HG03045 (cell line): ENCODE data around the gene ZNF385D.

Source experiments
- ATAC-seq: cut with Tn5 transposase; IDR thresholded peaks from one replicate; pipeline ENCODE4 v1.9.1; 2021; ENCODE audit warnings: mild to moderate bottlenecking, moderate library complexity; ENCODE audit not compliant: unreplicated experiment

Gene ZNF385D

DNA sequence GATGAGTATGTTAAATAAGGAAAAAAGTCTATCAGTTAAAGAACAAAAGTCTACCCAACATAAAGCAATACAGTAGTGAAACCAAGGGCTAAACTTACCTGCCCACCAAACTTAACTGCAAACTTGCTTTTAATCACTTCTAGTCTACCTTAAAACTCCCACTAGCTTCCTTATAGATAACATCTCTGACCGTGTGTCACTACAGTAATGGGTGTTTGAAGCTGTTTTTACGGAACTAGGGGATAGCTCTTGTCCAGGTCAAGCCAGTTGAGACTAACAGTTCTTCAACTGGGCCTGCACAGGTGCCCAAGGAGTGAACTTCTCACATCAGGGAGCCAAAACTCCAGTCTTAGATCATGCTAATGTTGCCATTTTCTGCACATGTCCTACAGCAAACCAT, 132.3 kb downstream of the ZNF385D start:
- no peak for ATAC-seq

DNA sequence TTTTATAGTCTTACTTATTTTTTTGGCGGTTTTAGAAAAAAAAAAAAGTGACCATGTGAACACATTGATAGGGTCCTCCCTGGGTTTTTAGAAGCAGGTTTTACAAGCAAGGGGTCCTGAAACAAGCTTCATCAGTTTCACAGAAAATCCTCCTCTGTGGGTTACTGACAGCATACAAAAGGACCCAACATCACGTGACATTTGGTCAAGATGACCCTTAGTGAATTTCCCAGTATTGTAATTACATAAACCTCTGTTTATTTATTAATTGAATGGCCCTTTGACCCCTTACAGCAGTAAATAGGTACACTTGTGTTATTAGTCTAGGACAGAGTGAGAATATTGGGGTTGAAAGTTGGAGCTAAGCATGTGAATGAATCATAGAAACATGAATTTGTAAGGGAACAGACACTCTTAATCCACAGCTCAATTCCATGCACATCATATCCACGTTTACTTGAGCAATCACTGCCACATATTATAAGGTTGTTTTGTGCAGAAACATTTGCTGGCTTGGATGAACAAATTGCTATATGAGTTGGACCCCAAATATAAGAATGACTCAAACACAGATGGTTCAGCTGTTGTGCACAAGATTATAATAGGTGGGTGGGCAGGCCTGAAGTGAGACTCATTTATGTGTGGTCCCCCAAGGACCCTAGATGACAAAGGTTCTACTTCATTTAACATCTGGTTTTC, 137.5 kb downstream of the ZNF385D start:
- no peak for ATAC-seq

DNA sequence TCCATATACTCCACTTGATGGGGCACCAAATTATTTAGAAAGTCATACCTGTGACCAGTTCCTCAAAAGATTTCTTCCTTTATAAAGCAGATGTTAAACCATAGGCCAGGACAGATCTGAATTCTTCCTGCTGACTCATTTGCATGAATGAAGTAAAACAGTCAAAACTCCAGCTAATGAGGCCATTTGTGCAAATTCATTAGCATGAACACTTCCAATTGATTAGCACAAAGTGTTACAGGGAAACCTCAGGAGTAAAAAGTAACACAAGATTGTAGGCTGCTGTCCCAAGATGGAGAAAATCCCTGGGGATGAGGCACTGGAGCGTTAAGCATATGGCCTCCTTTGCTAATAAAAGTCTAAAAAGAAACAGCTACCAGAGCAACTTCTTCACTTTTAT, 149.8 kb downstream of the ZNF385D start:
- no peak for ATAC-seq

DNA sequence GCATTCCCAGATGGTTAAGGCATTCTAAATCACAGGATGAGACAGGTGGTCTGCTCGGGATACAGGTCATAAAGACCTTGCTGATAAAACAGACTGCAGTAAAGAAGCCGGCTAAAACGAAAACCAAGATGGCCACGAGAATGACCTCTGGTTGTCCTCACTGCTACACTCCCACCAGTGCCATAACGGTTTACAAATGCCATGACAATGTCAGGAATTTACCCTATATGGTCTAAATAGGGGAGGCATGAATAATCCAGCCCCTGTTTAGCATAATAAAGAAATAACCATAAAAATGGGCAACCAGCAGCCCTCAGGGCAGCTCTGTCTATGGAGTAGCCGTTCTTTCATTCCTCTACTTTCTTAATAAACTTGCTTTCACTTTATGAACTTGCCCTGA, 151.1 kb downstream of the ZNF385D start:
- ATAC-seq, result no peak

DNA sequence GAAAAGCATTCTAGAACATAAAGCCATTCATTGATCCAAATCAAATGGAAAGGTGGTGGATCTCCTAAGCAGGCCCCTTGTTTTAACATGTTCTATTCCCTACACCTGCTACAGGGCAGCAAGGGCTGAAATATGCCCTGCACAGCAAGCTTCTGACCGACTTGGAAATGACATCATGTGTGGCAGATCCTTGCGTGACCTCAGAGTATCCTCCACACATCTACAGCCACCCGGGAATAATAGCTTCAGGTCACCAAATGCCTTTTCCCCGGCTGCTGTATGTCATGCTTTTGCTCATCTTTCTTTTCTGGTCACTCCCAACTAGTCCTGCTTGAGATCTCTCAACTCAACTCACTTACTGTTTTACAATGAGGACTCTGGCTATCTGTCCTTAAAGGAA, 158.2 kb downstream of the ZNF385D start:
- ATAC-seq, result no peak

DNA sequence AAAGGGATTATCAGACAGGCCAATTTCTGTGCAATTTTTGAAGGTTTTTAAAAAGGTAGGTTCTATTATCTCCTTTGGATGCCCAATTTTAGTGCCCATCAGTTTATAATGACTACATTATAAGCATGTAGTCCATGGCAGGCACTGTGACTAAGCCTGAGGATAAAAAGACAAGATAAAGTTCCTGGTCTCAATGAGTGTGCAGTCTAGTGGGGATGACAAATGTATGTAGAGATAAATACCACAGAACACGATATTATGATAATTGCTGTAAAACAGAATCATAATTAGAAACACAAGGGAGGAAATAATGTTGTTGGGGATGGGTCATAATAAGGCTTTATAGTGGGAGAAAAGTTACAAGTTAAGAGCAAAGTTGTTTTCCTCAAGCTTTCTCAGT, 163.1 kb downstream of the ZNF385D start:
- ATAC-seq, result no peak

DNA sequence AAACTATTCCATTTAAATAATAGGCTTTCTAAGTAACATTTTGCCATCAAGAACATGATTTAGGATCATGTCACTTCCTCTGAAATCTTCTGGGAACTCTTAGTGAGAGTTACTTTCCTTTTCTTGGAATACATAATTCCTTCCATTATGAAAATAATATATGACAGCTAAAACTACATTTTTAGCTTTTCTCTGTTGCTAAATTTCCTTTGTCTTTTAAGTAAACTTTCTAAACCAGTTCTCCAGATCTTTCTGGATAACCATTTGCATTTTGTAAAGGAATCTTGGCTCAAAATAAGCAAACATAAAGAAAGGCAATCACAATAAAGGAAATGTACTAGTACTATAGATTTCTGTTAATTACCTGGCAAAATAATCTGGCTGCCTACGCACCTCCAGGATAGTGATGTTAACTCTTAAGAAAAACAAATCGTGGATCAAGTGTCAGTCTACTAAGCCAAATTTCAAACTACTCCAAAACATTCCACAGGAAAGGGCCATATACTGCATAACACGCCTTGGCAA, 165.7 kb downstream of the ZNF385D start:
- no peak for ATAC-seq

DNA sequence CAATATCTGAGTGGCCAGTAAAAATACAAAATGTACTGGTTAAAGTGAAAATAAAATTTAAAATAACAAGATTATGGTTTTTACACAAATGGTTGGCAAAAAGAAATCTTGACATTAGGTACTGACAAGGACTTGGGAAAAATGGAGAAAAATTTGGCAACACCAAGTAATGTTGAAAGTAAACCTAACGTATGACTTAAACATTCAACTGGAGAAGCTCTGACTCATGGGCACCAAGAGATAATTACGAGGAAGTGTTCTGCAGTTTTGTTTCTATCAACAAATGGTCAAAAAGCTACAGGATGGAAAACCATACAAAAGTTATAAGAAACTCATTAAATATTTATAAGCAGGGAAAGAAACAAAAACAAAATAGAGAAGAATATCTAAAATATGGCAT, 177.7 kb downstream of the ZNF385D start:
- ATAC-seq, result no peak

DNA sequence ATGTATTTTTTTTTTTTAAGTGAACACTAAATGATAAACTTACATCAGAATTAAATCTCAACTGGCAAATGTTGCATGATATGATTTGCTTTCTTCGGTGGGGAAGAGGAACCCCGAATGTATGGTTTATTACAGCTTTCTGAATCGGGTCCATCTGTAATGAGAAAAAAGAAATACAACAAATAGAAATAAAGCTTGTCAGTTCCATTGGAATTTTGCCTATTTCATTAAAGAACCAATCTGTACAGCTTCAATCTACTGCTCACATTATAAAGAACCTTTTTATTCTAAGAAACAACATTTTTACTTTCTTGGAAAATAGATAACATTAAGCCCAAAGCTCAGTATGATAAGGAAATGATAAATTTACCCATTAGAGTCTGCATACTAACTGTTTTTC, 186.5 kb downstream of the ZNF385D start:
- ATAC-seq, result no peak

DNA sequence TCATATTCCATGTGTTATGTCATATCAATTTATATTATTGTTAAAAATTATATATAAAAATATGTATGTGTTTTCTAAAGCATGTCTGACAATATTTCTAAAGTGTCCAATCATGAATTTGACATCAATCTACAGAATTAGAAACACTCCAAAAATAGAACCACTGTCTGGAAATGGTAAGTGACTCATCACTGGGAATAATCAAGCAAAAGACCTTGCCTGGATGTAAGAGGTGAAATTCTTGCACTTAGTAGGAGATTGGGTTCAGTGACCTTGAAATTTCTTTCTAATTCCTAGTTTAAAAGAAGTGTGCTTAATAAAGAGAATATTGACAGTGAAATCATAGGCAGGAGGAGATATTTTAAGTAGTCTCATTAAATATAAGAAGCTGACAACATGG, 188.8 kb downstream of the ZNF385D start:
- ATAC-seq, result no peak

DNA sequence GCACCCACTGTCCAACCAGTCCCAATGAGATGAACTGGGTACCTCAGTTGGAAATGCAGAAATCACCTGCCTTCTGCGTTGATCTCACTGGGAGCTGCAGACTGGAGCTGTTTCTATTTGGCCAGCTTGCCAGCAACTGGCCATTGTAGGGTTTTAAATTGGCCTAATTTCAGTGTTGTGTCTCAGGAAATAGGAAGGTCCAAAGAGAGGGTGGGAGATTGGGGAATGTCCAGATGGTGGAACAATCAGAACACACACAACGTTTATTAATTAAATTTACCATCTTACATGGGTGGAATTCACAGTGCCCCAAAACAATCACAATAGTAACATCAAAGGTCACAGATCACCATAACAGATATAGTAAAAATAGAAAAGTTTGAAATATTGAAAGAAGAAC, 189.5 kb downstream of the ZNF385D start:
- no peak for ATAC-seq

DNA sequence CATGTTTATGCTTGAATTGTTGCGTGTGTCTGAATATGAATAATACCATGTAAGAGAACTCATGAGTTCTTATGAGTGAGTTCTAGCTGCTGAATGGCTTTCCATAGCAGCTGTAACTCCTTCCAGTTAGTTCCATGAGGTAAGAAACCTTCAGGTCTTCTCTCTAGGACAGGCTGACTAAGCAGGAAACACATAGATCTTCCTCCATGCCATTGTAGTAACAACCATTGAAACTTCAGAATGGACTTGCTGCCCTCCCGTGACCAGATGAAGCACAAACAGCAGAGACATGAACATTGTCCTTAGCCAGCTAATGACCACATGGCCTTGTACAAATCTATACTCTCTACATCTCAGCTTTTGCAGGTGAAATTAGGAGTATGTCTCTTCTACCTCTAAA, 200.0 kb downstream of the ZNF385D start:
- no peak for ATAC-seq

DNA sequence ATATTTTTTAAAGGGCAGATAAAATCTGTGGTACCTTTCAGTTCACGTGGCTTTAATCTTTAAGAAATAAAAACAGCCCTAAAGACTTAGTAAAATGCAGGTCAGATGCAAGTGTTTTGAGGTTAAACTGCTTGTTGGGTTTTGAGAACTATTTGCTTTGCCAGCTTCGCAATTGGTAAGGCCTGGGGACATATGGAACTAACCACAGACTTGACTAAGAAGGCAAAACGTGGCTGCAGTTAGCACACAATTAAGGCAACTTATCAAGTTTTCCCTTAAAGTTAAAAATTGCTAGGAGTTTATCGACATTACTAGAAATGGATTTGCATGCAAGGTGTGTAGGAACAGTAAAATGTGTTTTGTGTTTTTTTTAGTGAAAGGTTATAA, 206.9 kb downstream of the ZNF385D start:
- no peak for ATAC-seq

DNA sequence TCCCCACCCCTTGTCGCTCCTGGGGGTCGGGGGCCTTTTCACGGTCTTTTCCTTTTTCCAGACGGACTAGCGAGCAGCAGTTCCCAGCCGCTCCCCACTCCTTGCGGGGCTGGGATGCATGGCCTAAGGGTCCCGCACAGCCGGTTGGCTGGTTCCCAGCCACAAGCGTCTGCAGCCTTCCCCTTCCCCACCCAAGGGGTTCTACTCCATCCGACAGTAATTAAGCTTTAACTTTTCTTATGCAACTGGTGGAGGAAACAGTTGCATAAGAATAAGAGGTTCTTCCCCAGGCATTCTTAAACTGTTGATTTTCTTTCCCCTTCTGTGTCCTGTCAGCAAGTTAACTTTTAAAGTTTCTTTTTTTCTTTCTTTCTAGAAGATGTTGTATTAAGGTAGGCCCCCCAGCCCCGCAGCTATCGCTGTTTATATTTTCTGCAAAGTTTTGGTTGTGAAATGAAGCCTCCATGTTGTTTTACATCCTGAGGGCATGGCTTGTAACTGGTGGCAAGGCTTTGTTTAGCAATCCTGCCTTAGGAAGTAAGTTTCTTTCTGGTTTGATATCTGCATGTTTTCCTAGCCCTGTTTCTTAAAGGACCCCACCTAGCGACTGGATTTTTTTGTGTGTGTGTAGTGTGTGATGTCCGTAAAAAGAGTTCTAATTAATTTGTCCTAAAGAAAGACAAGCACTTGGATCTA, 207.5 kb downstream of the ZNF385D start:
- no peak for ATAC-seq

DNA sequence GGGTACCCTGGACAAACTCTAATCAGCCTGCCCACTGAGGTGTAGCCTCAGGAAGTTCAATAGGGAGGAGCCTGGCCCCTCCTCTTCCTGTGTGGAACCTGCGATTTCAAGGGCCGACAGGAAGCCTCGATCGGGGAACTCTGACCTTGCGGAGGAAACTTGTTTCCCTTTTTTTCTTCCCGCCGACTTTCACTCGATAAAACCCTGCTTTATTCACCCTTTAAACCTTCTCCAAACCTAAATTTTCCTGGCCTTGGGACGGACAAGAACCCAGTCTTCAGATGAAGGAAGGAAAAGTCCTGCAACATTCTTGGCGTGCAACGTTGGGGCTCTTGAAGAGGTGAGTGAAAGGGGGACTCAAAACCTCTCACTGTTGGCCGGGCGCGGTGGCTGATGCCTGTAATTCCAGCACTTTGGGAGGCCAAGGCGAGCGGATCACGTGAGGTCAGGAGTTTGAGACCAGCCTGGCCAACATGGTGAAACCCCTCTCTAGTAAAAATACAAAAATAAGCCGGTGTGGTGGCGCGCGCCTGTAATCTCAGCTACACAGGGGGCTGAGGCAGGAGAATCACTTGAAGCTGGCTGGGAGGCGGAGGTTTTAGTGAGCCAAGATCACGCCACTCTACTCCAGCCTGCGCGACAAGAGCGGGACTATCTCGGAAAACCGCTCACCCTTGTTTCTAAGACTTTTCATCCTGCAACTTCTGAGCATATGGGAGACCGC, 208.2 kb downstream of the ZNF385D start:
- ATAC-seq, result no peak

DNA sequence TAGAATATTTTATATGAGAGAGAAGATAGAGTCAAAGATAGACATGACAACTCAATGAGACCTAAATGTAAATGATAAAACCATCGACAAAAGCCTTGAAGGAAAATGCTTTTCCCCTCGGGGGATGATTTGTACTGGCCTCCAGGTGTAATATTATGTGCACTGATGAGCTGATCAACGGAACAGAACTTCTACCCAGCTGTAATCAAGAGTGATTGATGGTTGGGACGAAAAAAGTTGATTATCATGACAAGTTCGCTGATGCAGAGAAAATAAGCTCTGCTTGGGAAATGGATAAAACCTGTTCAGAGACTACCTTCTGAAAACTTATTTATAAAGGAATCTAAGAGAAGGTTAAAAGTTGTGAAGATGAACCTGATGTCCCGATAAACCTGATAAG, 210.7 kb downstream of the ZNF385D start:
- no peak for ATAC-seq

DNA sequence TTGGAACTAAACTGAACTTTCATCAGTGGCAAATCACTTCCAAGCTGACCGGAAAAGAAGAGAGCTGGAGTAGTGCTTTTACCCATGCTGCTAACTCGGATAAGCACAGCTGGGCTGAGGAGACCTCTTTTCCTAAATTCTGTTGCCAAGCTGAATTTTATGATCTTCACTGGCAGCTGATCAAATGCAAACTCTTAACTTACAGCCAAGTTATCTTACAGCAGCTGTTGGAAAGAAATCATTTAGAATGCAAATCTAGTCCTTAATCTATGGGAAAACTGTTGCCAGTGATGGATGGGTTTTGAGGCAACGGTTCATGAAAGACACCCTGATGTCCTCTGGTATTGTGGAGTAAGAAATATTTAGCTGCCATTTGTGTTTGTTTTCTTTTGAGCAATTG, 216.5 kb downstream of the ZNF385D start:
- ATAC-seq, result no peak

DNA sequence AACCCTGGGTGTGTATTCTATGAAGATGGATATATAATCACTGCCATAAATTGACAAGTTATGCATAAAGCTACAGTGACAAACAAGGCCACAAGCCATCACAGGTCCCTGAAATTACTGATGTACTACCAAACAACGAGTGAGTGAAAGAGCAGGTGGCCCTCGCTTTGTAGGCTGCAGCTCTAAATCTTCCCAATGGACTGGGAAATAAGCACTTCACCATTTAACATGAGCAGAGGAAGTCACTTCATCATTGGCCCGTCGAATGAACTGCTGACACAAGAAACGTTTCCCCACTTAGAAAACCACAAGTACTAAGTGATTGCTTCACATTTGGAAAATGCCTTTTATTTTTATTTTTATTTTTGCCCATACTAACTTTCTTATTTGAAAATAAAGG, 218.0 kb downstream of the ZNF385D start:
- ATAC-seq, result no peak

DNA sequence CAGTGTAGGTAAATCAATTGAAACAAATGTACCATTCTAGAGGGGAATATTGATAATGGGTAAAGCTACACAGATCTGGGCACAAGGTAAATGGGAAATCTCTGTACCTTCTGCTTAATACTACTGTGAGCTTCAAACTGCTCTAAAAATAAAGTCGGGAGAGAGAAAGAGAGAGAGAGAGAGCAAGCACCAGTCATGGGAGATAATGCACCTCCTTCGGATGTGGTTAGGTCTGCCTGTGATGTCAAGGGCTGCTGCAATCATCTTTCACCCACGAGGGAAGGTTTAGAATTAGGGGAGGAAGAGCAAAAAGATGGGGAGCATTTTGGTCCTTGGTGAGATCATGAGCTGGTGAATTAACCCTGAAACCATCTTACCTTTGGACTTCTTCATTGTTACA, 219.1 kb downstream of the ZNF385D start:
- ATAC-seq, result no peak

DNA sequence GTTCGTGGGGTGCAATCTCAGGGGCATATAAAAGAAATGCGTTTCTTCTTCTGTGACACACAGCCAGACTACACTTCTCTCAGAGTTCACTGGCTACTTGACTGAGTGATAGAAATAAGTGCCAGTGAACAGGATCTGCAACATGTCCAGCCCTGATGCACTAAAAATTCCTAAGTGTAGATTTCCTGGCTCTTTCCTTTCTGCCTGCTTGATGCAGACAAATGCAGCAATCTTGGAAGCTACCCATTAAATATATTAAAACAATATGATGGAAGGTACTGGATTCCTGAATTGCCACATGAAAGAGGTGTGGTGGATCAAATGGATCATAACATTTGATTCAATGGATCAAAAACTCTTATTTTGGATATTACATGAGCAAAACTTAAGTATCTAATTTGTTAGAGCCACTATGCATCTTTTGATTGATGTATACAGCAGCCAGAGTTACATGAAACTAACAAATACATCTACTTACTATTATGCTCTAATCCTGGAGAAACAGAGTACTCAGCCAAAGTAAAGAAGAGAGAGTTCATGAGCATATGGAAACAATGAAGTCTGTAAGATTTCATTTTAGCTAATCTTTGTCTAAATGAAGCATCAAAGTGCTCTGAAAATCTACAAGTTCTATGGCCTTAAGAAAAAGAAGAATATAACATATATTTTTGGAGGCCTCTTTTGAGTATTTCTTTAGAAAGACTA, 222.6 kb downstream of the ZNF385D start:
- no peak for ATAC-seq

DNA sequence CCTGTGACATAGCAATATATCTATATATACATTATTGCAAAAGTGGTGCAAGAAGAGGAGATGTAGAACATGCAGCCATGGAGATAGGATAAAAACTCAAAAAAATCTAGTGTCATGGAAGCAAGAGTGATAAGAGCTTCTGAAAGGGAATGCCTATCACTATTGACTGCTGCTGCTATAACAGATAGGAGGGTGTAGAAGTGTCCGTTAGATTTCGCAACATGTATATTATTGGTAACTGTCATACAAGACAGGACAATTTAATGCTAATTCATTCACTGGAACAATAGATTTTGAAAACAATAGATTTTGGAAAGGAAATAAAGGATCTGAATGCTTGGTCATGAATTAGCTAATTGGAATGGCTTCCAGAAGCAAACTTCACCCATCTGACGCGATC, 224.5 kb downstream of the ZNF385D start:
- ATAC-seq, result no peak
